Measurements from ENCODE around the gene ZFYVE28.

The ZFYVE28 gene

DNA sequence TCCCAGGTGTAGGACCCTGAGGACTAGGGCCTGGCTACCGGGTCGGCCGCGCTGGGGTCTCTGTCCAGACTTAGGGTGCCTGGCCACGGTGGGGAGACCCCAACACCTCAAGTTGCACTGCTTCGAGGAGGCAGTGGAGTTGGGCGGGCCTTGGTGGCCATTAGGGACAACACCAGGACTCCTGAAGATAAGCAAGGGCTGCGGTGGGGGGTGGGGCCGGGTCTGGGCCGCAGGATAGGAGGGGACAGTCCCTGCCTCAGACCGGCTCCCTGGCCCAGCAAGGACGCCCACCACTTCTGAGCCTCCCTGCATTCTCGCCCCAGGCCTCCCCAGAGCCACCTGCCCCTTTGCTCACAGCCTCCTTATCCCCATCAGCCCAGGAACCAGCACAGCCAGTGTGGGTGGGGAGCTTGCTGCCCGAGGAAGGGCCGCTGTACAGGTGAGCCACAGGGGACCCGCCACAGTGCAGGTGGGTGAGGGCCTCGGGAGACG is 151.1 kb downstream of the ZFYVE28 start:
- Histone ChIP-seq H3K9me3 (ENCODE audit: insufficient read depth, low read depth, low read length) (no peaks in the 10 kb centered on the region), H3K27me3 (ENCODE audit: insufficient read depth, low read length) (peaks cover 4% of the 10 kb centered on the region; the same call in 1 of the 2 replicates)

DNA sequence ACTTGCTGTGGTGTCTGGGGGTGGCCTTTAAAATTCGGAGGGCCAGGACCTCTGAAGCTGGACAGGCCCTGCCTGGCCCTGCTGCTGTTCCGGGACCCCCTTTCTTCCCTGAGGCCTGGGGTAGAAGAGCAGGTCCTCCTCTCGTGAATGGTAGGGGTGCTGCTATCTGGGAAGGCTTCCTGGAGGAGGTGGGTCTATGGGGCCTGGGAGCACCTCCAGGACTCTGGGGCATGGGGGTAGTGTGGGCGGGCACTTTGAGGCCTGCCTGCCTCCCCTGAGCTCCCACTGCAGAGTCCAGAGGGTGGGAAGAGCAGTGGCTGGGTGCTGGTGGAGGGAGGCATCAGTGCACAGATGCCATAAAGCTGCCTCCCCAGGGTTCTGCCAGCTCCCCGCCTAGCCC is 151.6 kb downstream of the ZFYVE28 start:
- no peaks in the 10 kb centered on the region for H3K36me3 ChIP-seq (ENCODE audit: insufficient read depth, low read depth, low read length)
- H3K9ac ChIP-seq (ENCODE audit: low read depth, low read length): no peak overlapping the region
- peaks cover 4% of the 10 kb centered on the region; the same call in 1 of the 2 replicates for H3K27me3 ChIP-seq (ENCODE audit: insufficient read depth, low read length)
- no peak overlapping the region for H3K4me3 ChIP-seq (ENCODE audit: low read length)
- H3K27ac ChIP-seq (ENCODE audit: low read length): no peak overlapping the region
- H3K9me3 ChIP-seq (ENCODE audit: insufficient read depth, low read depth, low read length): no peaks in the 10 kb centered on the region
- H3K4me1 ChIP-seq (ENCODE audit: insufficient read depth, low read length): peaks cover 4% of the 10 kb centered on the region; the same call in 1 of the 2 replicates

More for the DNA sequence above, 151.1 kb downstream of the ZFYVE28 start:
- no peak overlapping the region for H3K27ac ChIP-seq (ENCODE audit: low read length)
- H3K4me1 ChIP-seq (ENCODE audit: insufficient read depth, low read length): peaks cover 4% of the 10 kb centered on the region; the same call in 1 of the 2 replicates
- no peaks in the 10 kb centered on the region for H3K36me3 ChIP-seq (ENCODE audit: insufficient read depth, low read depth, low read length)
- no peak overlapping the region for H3K9ac ChIP-seq (ENCODE audit: low read depth, low read length)
- no peak overlapping the region for H3K4me3 ChIP-seq (ENCODE audit: low read length)

- Histone ChIP-seq H3K4me3 (ENCODE audit: low read length) (no peak overlapping the region), H3K9me3 (ENCODE audit: insufficient read depth, low read depth, low read length) (no peaks in the 10 kb centered on the region), H3K36me3 (ENCODE audit: insufficient read depth, low read depth, low read length) (no peaks in the 10 kb centered on the region), H3K27me3 (ENCODE audit: insufficient read depth, low read length) (peaks cover 4% of the 10 kb centered on the region; the same call in 1 of the 2 replicates), H3K9ac (ENCODE audit: low read depth, low read length) (no peak overlapping the region), H3K27ac (ENCODE audit: low read length) (no peak overlapping the region), H3K4me1 (ENCODE audit: insufficient read depth, low read length) (peaks cover 4% of the 10 kb centered on the region; the same call in 1 of the 2 replicates)
Measured at GRCh38 chr4:2266181-2266580, 152.3 kb downstream of the ZFYVE28 start.

GRCh38 chr4:2265113-2266110 is 153.0 kb downstream of the ZFYVE28 start:
- Histone ChIP-seq H3K9me3 (ENCODE audit: insufficient read depth, low read depth, low read length) (no peaks in the 10 kb centered on the region), H3K4me1 (ENCODE audit: insufficient read depth, low read length) (peaks cover 4% of the 10 kb centered on the region; the same call in 1 of the 2 replicates), H3K27me3 (ENCODE audit: insufficient read depth, low read length) (peaks cover 4% of the 10 kb centered on the region; the same call in 1 of the 2 replicates), H3K9ac (ENCODE audit: low read depth, low read length) (no peak overlapping the region), H3K4me3 (ENCODE audit: low read length) (no peak overlapping the region), H3K36me3 (ENCODE audit: insufficient read depth, low read depth, low read length) (no peaks in the 10 kb centered on the region), H3K27ac (ENCODE audit: low read length) (no peak overlapping the region)

DNA sequence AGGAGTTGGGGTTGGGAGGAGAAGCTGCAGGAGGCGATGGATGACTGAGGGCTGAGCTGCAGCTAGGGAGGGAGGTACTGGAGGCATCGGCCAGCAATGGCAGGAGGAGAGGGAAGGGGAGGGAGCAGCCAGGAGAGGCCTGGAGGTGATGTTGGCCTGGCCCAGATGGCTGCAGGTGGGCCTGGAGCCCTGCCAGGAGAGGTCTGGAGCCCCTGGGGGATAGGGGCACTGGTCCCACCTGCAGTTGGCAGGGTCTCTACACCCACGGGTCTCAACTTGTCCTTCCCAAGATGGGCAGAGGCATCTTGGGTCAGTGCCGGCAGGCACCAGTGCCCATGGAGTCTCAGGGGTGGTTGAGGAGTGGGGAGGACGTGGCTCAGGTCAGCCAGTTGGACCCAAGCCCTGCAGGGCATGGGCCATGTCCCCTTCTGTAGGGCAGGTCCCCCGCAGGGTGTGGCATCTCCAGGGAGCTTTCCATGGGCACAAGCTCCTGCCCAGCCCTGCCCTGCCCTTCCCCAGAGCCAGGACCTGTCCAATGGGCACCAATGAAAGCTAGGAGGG is 153.9 kb downstream of the ZFYVE28 start:
- H3K4me1 ChIP-seq (ENCODE audit: insufficient read depth, low read length): peaks cover 4% of the 10 kb centered on the region; the same call in 1 of the 2 replicates
- H3K36me3 ChIP-seq (ENCODE audit: insufficient read depth, low read depth, low read length): no peaks in the 10 kb centered on the region
- H3K9ac ChIP-seq (ENCODE audit: low read depth, low read length): no peak overlapping the region
- no peak overlapping the region for H3K27ac ChIP-seq (ENCODE audit: low read length)
- no peak overlapping the region for H3K4me3 ChIP-seq (ENCODE audit: low read length)
- H3K27me3 ChIP-seq (ENCODE audit: insufficient read depth, low read length): peaks cover 4% of the 10 kb centered on the region; the same call in 1 of the 2 replicates
- H3K9me3 ChIP-seq (ENCODE audit: insufficient read depth, low read depth, low read length): no peaks in the 10 kb centered on the region

GRCh38 chr4:2263926-2264321 is 154.5 kb downstream of the ZFYVE28 start:
- no peak overlapping the region for H3K9ac ChIP-seq (ENCODE audit: low read depth, low read length)
- no peaks in the 10 kb centered on the region for H3K36me3 ChIP-seq (ENCODE audit: insufficient read depth, low read depth, low read length)
- H3K4me3 ChIP-seq (ENCODE audit: low read length): no peak overlapping the region
- peaks cover under 1% of the 10 kb centered on the region; the same call in 1 of the 2 replicates for H3K4me1 ChIP-seq (ENCODE audit: insufficient read depth, low read length)
- no peak overlapping the region for H3K27ac ChIP-seq (ENCODE audit: low read length)
- H3K27me3 ChIP-seq (ENCODE audit: insufficient read depth, low read length): peaks cover 4% of the 10 kb centered on the region; the same call in 1 of the 2 replicates
- no peaks in the 10 kb centered on the region for H3K9me3 ChIP-seq (ENCODE audit: insufficient read depth, low read depth, low read length)

DNA sequence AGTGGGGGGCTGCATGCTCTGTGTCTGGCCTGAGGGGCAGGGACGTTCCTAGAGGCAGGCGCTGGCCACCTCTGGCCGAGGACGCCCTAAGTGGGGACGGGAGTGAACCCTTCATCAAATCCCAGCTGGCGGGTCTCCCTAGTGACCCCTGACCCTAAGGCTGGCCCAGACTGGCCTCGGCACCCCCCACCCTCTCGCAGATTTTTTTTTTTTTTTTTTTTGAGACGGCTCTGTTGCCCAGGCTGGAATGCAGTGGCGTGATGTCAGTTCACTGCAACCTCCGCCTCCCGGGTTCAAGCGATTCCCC is 155.5 kb downstream of the ZFYVE28 start:
- Histone ChIP-seq H3K4me1 (ENCODE audit: insufficient read depth, low read length) (no peaks in the 10 kb centered on the region), H3K4me3 (ENCODE audit: low read length) (peak overlapping the region; percentile 66; the same call in 1 of the 2 replicates), H3K9me3 (ENCODE audit: insufficient read depth, low read depth, low read length) (no peaks in the 10 kb centered on the region), H3K27me3 (ENCODE audit: insufficient read depth, low read length) (peaks cover 4% of the 10 kb centered on the region; the same call in 1 of the 2 replicates), H3K9ac (ENCODE audit: low read depth, low read length) (peak overlapping the region; percentile 72; the same call in 1 of the 2 replicates), H3K36me3 (ENCODE audit: insufficient read depth, low read depth, low read length) (no peaks in the 10 kb centered on the region), H3K27ac (ENCODE audit: low read length) (no peak overlapping the region)

GRCh38 chr4:2262145-2262943 is 156.1 kb downstream of the ZFYVE28 start:
- Histone ChIP-seq H3K9ac (ENCODE audit: low read depth, low read length) (peak overlapping the region; percentile 72; the same call in 1 of the 2 replicates), H3K27ac (ENCODE audit: low read length) (no peak overlapping the region), H3K36me3 (ENCODE audit: insufficient read depth, low read depth, low read length) (no peaks in the 10 kb centered on the region), H3K27me3 (ENCODE audit: insufficient read depth, low read length) (peaks cover 4% of the 10 kb centered on the region; the same call in 1 of the 2 replicates), H3K4me1 (ENCODE audit: insufficient read depth, low read length) (no peaks in the 10 kb centered on the region), H3K4me3 (ENCODE audit: low read length) (peak overlapping the region; percentile 66; the same call in 1 of the 2 replicates), H3K9me3 (ENCODE audit: insufficient read depth, low read depth, low read length) (no peaks in the 10 kb centered on the region)

DNA sequence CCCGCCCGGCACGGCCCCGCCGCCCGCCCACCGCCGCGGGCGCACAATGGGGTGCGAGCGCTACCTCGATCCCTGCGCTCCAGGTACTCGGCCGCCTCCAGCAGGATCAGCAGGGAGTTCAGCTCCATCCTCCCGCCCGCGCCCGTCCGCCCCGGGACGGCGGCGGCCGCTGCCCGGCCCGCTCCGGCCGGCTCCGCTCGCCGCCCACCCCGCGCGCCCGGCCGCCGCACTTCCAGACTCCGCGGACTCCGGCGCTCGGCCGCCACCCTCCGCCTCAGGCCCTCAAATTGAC is 156.6 kb downstream of the ZFYVE28 start, which contains the start of gene MXD4:
Gene MXD4, minus strand, starts transcription at position 257 of the 292 bp plus-strand sequence. Its CDS starts 129 bp downstream, at position 128.
- H3K27ac ChIP-seq (ENCODE audit: low read length): no peak within 1 kb of the TSS

GRCh38 chr4:2261110-2261852 is 157.2 kb downstream of the ZFYVE28 start:
- Histone ChIP-seq H3K9me3 (ENCODE audit: insufficient read depth, low read depth, low read length) (no peaks in the 10 kb centered on the region), H3K9ac (ENCODE audit: low read depth, low read length) (peak overlapping the region; percentile 58; the same call in 1 of the 2 replicates), H3K27ac (ENCODE audit: low read length) (no peak overlapping the region), H3K36me3 (ENCODE audit: insufficient read depth, low read depth, low read length) (no peaks in the 10 kb centered on the region), H3K27me3 (ENCODE audit: insufficient read depth, low read length) (peaks cover 4% of the 10 kb centered on the region; the same call in 1 of the 2 replicates), H3K4me3 (ENCODE audit: low read length) (peak overlapping the region; percentile 73), H3K4me1 (ENCODE audit: insufficient read depth, low read length) (no peaks in the 10 kb centered on the region)

More for the DNA sequence above, 156.6 kb downstream of the ZFYVE28 start, which contains the start of gene MXD4:
- no peaks in the 10 kb centered on the region for H3K9me3 ChIP-seq (ENCODE audit: insufficient read depth, low read depth, low read length)
- H3K4me1 ChIP-seq (ENCODE audit: insufficient read depth, low read length): no peaks in the 10 kb centered on the region
- H3K9ac ChIP-seq (ENCODE audit: low read depth, low read length): peak within 1 kb of the TSS; percentile 72; the same call in 1 of the 2 replicates
- H3K36me3 ChIP-seq (ENCODE audit: insufficient read depth, low read depth, low read length): no peaks in the 10 kb centered on the region
- H3K4me3 ChIP-seq (ENCODE audit: low read length): peak within 1 kb of the TSS; percentile 73
- peaks cover 4% of the 10 kb centered on the region; the same call in 1 of the 2 replicates for H3K27me3 ChIP-seq (ENCODE audit: insufficient read depth, low read length)
